NCI-H1105 (cell line): Measurements from ENCODE around the gene PPP1R17.
A peak's percentile ranks its signal among the peaks of the same experiment; 100 is the strongest.

ENCODE experiments used
- DNase-seq: peaks from one replicate; lab custom pipeline; 2025; lab: John Stamatoyannopoulos, UW

PPP1R17 gene

DNA sequence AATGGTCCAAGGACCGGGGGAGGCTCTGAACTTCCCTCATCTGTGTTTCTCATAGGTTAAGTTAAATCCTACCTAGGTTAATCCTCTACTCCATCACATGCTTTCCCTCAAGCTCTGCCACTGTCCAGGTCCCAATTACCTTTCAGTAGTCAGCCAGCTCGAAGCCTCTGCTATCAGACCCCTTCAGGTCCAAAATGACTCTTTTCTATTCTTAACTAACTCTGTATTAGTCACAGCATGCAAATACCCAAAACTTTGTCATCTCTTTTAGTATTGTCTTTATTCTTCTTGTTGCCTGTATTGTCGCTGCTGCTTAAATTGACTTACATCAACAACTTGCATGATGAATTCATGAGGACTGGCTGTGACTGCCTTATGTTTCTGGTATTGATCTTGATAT is 15.3 kb downstream of the PPP1R17 start:
- no peak for DNase-seq

DNA sequence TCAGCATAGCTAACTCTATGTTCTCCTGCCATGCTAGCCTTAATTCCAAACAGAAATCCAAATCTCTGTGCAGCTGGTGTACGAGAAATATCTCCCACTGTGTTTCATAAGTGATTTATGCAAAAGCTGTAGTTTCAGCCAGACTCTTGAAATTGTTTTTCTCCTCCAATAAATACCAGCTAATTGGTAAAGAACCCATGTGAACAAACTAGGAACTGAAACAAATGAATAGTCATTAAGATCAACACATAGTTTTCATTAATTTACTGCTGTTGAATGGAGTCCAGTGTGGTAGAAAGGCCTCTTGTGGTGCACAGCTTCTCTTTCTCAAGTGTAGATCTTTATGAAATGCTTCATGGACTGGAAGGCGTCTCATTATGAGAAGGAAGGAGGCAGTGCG is 18.4 kb downstream of the PPP1R17 start:
- no peak for DNase-seq

DNA sequence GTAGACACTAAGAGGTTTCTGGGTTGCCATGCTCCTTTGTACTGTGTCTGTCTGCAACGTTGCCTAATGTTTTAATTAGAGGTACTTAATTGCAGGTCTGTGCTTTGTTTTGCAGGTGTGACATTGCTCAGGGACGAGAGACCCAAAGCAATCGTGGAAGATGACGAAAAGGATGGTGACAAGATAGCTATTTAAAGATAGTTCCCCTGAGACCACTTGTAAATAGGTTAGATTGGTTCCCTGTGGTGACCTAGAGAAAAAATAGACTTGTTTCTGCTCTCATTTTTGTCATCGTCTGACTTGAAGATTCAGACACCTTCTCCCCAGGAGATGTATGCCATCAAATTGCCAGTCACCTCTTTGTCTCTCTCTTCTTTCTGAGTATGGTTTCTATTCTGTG is 20.1 kb downstream of the PPP1R17 start:
- no peak for DNase-seq

DNA sequence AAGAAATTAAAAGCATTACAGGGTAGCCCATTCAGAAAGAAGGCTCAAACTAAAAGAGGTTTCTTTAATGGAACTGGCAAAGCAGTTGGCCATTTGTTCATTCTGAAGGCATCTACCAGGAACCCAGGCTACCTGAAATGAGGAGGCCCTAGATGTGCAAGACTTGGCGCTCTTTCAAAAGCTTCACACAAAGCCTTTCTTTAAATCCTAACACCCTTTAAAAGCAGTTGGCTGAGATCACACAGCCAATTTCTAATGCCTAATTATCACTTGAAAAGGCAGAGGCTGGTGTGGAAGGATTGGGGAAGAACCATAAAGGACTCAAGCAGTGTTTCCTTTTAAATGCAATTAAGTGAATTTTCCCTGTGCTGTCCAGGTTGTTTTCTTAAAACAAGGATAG is 23.2 kb downstream of the PPP1R17 start:
- DNase-seq = no peak

DNA sequence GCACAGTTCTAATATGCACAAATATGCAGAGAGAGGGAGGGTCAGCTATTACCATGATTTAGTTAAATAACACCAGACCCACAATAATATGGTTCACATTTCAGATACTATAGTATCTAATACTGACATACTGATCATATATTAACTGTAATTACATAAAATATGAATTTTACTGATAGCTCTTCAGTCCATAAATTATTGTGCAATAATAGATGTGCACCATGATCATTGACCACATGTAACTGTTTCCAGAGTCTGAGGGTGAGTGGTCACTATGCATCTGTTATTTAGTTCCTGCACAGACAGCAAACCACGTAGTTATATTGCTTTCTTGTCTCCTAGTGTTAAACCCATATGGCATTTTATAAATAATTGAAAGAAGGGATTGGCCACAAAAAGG is 29.3 kb downstream of the PPP1R17 start:
- DNase-seq = no peak

DNA sequence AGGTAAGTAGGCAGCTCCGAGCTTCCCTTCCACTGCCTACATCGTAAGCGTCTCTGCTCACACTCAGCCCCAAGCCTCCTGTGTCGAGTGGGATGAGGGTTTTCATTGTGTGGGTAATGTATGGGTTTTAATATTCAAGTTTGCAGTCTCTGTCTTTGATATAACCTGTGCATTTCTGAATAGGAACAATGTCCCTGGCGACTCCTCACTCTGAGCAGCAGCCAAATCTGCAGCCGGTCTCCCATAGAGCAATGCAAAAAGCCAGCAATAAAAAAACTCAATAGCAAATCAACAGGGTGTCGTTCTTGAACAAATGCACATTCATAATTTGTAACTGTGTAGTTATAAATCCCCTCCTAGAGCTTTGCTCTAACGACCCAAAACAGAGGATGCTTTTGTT is 33.4 kb downstream of the PPP1R17 start:
- no peak for DNase-seq

DNA sequence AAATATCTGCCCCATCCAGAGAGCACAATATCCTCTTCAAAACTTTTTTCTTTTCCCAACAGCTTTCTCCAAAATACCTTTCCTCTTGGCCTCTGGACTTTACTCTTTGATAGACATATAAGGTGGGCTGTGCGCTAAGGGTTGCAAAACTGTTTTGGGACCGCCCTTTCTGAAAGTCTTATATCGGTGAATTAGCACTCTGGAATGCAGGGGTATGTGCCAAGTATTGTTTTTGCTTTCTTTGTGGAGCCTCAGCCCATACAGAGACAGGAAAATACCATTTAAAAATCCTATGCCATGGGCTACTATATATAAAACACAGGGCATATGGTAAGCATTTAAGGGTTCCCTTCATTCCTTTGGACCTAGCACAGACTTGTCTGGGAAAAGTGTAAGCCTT is 37.7 kb downstream of the PPP1R17 start:
- DNase-seq = no peak

DNA sequence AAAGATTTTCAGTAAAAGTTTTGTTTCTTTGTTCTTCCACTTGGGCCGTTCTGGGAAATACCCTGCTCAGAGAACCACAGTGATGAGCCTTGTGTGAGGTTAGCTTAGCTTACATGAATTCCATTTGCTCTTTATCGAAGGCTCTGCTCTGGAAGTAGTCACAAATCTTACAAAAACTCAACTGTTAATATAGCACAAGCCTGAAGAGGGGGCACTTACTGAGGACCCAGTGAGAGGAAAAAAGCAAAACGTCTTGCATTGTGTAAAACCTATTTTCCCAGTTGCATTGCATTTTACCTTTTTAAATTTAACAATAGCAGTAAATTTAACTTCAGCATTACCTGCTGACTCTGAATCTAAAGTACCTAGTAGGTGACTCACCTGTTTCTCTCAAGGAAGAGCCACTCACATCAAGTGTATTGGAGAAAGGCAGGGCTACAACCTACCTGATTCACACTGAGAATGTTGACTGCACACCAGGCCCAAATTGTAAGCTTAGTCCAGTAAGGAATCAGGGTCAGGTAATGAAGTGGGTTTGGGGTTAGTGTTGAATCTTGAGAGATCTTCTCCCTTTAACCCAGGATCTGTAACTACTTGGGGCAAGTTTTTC is 42.3 kb downstream of the PPP1R17 start:
- DNase-seq = no peak

DNA sequence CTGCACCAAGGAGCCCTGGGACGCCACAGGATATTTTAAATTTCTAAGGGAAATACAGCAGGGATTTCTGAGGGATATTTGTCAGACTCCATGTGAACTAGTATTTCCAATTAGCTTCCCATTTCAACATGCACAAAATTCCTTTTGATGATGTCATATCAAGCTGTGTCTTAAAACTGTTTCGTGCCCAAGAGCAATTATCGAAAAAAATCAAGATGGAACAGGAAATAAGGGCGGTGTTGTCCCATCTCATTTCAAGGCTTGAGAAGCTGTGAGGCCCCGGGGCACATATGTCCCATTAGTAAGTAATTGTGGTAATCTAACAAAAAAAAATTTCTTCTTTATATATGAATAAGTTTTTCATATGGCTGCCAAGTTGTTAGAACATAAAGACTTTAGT is 47.4 kb downstream of the PPP1R17 start:
- DNase-seq = no peak

DNA sequence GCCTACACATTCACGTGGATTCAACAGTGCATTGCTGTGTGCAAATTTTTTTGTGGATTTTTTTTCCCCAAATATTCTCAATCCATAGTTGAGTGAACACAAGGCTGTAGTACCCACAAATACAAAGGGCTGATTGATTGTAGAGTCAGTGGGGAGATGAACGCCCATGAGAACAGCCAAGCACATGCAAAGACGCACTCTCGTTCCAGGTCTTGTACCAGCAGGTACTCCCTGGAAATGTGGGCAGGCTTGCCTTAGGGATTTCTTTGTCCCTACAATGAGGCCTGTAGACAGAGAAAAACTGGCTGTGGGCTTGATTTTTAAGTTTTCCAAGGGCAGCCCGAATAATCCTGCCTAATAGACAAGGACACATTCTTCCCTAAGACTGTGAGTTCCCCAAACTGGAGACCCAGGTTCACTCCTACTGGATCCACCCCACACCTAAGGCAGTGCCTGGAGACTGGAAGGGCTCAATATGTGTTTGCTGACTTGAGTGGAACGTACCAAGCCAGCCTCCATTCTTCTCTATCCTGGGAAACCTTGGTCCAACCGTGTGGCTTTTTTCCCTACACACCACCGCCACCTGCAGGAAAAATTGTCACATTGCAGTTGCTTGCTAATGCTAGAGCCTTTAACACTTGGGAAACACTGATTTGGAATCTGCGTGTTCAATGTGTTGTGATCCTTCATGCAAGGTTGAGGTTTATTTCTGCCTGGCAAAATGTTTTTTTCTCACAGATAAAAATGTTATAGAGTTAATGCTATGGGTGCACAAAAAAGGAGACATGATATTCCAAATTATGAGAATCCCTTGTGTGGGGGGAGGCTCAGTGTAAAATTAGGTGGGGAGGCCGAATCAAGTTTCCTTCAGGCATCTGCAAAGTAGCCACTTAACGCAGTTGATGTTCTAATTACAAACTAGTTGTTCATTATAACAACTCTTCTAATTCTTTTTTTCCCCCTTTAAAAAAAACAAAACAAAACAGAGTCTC is 49.3 kb downstream of the PPP1R17 start:
- peak; percentile 55 for DNase-seq

DNA sequence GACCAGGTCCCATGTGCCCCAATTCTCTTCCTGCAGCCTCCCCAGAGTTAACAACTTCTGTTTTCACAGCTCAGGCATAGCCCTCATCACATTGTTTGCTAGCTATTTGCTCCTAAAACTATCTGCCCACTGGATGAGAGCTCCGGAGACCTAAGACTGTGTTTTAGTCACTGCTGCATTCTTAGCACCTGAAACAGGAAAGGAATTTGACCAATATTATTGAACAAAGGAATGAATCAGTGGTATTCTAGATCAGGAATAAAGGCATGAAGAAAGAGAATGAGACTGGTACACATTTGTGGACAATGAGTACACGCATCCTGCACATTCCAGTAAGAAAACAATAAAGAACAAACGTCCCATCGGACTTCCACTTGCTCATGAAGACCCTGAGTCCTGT is 54.8 kb downstream of the PPP1R17 start:
- no peak for DNase-seq

DNA sequence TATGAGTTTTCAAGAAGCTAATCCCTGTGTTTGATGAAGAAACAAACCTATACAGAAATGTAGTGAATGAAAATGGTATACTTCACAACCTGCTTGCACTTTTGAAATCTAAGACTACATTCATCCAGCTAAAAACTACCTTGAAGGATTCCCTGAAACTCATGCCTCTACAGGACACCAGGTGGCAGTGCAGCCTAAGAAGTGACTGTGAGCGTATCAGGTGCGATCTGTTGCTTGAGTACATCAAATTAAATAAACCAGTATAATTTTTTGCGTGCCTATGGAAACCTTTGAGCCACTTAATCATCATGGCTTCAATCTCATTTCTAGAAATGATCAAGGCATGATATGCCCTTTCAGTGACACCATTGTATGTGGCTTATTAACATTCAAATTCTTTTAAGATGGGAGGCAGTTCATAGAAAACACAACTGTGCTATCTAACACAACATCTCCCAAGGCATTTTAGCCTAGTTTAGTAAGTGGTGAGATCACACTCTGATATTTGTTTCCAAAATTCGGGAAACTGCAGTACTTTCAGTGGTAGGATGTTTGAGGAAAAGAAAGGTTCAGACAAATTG is 57.4 kb downstream of the PPP1R17 start:
- DNase-seq = peak; percentile 60

DNA sequence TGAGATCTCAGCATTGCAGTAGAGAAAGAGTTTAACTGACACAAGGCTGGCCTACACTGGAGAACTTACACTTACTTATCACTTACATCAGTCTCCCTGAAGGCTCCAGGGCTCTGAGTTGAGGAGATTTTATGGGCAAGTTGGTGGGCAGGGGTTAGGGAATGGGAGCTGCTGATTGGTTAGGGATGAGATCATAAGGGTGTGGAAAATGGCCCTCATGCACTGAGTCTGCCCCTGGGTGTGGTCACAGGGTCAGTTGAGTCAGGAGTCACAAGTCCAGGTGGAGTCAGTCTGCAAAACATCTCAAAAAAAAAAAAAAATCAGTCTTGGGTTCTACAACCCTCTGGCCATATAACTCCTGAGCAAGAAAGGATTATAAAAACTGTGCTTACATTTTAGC is 60.5 kb downstream of the PPP1R17 start:
- no peak for DNase-seq

DNA sequence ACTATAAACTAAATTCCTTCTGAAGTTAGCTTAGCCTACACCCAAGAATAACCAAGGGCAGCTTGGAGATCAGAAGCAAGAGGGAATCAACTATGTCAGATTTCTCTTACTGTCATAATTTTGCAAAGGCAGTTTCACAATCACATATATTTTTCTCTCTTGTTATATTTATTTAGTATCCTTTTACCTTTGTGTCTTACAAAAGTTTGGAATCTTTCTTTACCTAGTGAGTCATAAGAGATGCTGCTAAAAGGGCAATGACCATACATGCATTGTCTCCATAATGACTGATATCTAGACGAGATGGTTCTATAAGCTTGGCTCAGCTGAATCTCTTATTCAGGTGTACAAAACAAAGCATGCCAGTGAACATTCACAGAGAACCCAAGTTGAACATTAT is 61.1 kb downstream of the PPP1R17 start:
- no peak for DNase-seq

DNA sequence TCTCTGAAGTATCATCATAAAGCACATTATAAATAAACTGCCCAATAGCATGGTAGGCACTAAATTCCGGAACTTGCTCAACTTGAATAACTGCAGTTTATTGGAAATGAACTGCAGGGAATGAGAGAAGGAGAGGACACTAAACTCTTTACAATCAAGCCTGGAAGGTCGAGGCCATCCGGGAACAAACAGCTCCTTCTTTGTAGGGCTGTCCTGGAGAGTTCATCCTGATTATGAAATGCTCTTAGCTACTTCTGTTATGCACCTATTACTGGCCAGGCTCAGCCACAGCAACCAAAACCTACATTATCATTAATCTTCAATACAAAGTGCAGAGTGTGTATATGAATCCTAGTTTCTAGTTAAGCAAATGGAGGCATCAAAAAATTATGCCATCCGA is 64.7 kb downstream of the PPP1R17 start:
- DNase-seq = no peak
